ENCODE data around the gene PDE1A.

DNA sequence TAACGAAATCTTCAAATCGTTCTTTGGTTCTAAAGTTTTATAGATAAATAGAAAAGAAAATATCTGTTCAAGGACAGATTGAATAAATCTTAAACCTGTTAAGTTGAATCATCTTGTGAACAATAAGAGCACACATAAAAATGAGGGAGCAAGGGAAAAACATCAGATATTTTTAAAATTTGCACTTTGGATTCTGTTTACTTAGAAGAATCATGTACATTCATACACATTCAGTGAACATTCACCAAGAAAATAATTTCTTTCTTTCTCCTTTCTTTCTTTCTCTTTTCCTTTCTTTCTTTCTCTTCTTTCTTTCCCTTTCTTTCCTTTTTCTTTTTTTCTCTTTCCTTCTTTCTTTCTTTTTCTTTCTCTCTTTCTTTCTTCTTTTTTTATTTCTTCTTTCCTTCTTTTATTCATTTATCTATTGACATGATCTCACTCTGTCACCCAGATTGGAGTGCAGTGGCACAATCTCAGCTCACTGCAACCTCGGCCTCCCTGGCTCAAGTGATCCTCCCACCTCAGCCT is 164.9 kb downstream of the PDE1A start:
- TF ChIP-seq, protein P1, sequence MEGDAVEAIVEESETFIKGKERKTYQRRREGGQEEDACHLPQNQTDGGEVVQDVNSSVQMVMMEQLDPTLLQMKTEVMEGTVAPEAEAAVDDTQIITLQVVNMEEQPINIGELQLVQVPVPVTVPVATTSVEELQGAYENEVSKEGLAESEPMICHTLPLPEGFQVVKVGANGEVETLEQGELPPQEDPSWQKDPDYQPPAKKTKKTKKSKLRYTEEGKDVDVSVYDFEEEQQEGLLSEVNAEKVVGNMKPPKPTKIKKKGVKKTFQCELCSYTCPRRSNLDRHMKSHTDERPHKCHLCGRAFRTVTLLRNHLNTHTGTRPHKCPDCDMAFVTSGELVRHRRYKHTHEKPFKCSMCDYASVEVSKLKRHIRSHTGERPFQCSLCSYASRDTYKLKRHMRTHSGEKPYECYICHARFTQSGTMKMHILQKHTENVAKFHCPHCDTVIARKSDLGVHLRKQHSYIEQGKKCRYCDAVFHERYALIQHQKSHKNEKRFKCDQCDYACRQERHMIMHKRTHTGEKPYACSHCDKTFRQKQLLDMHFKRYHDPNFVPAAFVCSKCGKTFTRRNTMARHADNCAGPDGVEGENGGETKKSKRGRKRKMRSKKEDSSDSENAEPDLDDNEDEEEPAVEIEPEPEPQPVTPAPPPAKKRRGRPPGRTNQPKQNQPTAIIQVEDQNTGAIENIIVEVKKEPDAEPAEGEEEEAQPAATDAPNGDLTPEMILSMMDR (IDR thresholded peaks at IDR 0.05) = no peak
- no peak for TF ChIP-seq POLR2A (IDR thresholded peaks at IDR 0.05)

All from uterus (tissue), 2 donors.